Measurements from ENCODE around the gene AMER3.

The AMER3 gene

GRCh38 chr2:130814931-130815680, 59.8 kb downstream of the AMER3 start:
- Histone ChIP-seq H3K4me3 (ENCODE audit: low read length, poor library complexity, severe bottlenecking) (no peak overlapping the region), H3K4me1 (ENCODE audit: insufficient read depth, low read length, poor library complexity, severe bottlenecking) (no peaks in the 10 kb centered on the region), H3K79me2 (ENCODE audit: insufficient read depth, low read length) (no peaks in the 10 kb centered on the region)

More at GRCh38 chr2:130814931-130815680, 59.8 kb downstream of the AMER3 start:
- H3K27me3 ChIP-seq (ENCODE audit: insufficient read depth, low read length, poor library complexity, severe bottlenecking): no peaks in the 10 kb centered on the region
- no peak overlapping the region for H2AFZ ChIP-seq (ENCODE audit: low read length)
- no peaks in the 10 kb centered on the region for H3K36me3 ChIP-seq (ENCODE audit: insufficient read depth, low read length)
- TF ChIP-seq CTCF (conservative IDR thresholded peaks at IDR 0.05; ENCODE audit: low read length) (no peak), EZH2phosphoT487 (IDR thresholded peaks at IDR 0.05; ENCODE audit: borderline replicate concordance) (no peak)
- H3F3A ChIP-seq (ENCODE audit: low read depth): no peaks in the 10 kb centered on the region
- no peaks in the 10 kb centered on the region for H4K20me1 ChIP-seq (ENCODE audit: insufficient read depth, low read length, poor library complexity, severe bottlenecking)
- no peak overlapping the region for H3K9ac ChIP-seq (ENCODE audit: low read depth, low read length, poor library complexity, severe bottlenecking)
- no peak overlapping the region for H3K4me2 ChIP-seq (ENCODE audit: low read depth, low read length, poor library complexity, severe bottlenecking)
- no peaks in the 10 kb centered on the region for H3K9me2 ChIP-seq (replicated peaks; ENCODE audit: low read depth, low read length)
- no peaks in the 10 kb centered on the region for H3K9me3 ChIP-seq (ENCODE audit: insufficient read depth, low read depth, low read length)

All from Loucy (cell line).